ENCODE data around the gene PITPNC1.
"Not testable (repeated sequence)": the region's sequence is repeated elsewhere in the genome, so short reads cannot be mapped to it uniquely, and the experiment has no call there.

Gene PITPNC1

DNA sequence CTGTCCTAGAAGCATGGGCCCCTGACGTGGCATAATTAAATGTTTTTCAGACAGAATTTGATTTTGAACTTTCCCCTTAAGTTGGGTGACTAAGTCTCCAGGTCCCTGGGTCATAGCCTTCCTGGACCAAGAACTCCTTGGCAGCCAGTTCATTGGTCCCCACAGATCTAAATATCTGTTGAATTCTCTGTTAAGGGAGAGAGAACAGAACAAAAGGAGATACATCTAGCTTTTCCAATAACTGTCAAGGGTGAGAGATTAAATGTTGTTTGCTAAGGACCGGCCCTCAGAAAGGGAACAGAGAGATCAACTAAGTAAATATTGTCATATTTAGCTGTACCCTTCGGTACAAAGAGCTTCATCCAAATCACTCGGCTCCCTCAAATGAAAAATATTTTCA, 262.5 kb downstream of the PITPNC1 start:
- in situ Hi-C loops (cut with MboI; ENCODE audit: low sequenced_read_pairs, unreplicated experiment) = no loop called here
- TF ChIP-seq, protein P1, sequence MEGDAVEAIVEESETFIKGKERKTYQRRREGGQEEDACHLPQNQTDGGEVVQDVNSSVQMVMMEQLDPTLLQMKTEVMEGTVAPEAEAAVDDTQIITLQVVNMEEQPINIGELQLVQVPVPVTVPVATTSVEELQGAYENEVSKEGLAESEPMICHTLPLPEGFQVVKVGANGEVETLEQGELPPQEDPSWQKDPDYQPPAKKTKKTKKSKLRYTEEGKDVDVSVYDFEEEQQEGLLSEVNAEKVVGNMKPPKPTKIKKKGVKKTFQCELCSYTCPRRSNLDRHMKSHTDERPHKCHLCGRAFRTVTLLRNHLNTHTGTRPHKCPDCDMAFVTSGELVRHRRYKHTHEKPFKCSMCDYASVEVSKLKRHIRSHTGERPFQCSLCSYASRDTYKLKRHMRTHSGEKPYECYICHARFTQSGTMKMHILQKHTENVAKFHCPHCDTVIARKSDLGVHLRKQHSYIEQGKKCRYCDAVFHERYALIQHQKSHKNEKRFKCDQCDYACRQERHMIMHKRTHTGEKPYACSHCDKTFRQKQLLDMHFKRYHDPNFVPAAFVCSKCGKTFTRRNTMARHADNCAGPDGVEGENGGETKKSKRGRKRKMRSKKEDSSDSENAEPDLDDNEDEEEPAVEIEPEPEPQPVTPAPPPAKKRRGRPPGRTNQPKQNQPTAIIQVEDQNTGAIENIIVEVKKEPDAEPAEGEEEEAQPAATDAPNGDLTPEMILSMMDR (IDR thresholded peaks at IDR 0.05; ENCODE audit: borderline replicate concordance, control extremely low read depth, extremely low read depth, insufficient read depth, missing control alignments) = no peak
- DNase-seq (ENCODE audit: low spot score) = no peak

DNA sequence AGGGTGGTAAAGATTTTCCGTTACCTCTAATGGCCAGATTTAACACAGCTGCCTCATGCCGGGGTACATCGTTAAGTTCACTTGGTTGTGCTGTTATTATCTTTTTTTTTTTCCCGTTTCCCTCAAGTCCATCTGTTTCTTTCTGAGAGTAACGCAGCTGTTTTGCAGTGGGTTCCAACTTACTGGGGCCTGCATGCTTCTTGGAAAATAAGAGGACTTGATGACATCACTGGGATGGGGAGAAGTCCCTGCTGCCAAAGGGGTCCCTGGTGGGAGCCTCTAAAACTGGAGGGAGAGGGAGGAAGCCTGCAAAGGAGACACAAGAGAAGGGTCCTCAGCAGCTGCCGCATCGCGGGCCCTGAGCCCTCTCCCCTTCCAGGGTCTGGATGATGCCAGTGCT, 262.9 kb downstream of the PITPNC1 start:
- no peak for DNase-seq (ENCODE audit: low spot score)
- TF ChIP-seq, protein P1 (IDR thresholded peaks at IDR 0.05; ENCODE audit: borderline replicate concordance, control extremely low read depth, extremely low read depth, insufficient read depth, missing control alignments) = no peak
- in situ Hi-C loops (cut with MboI; ENCODE audit: low sequenced_read_pairs, unreplicated experiment) = no loop called here

DNA sequence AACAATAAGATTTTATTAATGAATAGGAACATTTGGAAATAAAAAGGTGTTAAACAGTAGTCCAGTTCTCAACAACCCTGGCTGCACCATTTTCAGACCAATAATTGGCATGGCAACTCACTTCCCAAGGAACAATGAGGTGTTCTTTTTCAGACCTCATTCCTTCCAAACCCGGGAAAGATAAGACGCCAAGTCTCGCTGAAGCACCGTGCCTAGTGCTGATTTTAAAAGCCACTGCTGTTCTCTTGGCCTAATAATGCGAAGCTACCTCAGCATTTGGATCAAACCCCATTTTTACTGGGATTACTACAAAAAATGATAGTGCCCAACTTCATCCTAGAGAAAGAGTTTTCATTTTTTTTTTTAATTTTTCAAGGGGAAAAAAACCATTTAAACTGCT, 265.4 kb downstream of the PITPNC1 start:
- DNase-seq (ENCODE audit: low spot score) = no peak
- in situ Hi-C loops (cut with MboI; ENCODE audit: low sequenced_read_pairs, unreplicated experiment) = no loop called here

DNA sequence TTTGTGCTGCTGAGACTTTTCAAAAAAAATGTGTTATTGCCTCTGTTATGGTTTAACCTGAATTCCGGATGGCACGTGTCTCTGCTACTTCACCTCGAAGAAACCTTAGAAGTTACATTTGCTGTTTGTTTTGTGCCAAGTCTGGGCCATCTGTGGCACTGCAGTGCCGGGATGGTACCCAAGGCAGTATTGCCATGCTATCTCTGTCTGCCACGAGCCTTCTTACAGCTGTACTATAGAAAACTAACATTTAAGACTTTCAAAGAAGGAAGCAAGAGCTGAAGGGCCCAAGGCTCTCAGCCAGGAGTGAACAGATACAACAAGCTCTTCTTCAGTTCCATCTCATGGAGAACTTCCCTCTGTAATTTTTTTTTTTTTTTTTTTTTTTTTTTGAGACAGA, 267.0 kb downstream of the PITPNC1 start:
- TF ChIP-seq, protein P1 (IDR thresholded peaks at IDR 0.05; ENCODE audit: borderline replicate concordance, control extremely low read depth, extremely low read depth, insufficient read depth, missing control alignments) = no peak
- in situ Hi-C loops (cut with MboI; ENCODE audit: low sequenced_read_pairs, unreplicated experiment) = no loop called here
- no peak for DNase-seq (ENCODE audit: low spot score)

More for the DNA sequence above, 265.4 kb downstream of the PITPNC1 start:
- TF ChIP-seq, protein P1 (IDR thresholded peaks at IDR 0.05; ENCODE audit: borderline replicate concordance, control extremely low read depth, extremely low read depth, insufficient read depth, missing control alignments) = no peak

DNA sequence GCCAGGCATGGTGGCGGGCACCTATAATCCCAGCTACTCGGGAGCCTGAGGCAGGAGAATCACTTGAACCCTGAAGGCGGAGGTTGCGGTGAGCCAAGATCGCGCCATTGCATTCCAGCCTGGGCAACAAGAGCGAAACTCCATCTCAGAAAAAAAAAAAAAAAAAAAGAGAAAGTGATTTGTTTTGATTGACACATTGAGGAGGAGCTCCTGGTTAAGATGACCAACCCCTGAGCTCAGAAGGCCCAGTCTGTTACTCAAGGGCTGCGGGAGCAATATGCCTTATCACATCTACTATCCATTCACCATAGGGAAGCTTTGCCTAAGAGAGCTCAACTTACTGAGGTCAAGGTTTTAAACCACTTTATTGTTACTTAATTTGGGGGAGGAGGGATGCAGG, 268.1 kb downstream of the PITPNC1 start:
- DNase-seq (ENCODE audit: low spot score); in situ Hi-C loops (cut with MboI; ENCODE audit: low sequenced_read_pairs, unreplicated experiment): not testable (repeated sequence)

DNA sequence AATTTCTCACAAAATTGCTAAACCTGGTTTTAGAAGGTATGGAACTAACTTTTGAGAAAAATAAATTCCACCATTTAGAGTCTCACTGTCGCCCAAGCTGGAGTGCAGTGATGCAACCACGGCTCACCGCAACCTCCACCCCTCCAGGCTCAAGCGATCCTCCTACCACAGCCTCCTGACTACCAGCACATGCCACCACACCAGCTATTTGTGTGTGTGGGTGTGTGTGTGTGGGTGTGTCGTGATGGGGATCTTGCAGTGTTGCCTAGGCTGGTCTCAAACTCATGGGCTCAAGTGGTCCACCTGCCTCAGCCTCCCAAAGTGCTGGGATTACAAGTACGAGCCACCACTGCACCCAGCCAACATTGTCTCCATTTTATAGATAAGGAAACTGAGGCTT, 269.4 kb downstream of the PITPNC1 start:
- no peak for DNase-seq (ENCODE audit: low spot score)
- in situ Hi-C loops (cut with MboI; ENCODE audit: low sequenced_read_pairs, unreplicated experiment) = no loop called here
- TF ChIP-seq, protein P1 (IDR thresholded peaks at IDR 0.05; ENCODE audit: borderline replicate concordance, control extremely low read depth, extremely low read depth, insufficient read depth, missing control alignments) = no peak

DNA sequence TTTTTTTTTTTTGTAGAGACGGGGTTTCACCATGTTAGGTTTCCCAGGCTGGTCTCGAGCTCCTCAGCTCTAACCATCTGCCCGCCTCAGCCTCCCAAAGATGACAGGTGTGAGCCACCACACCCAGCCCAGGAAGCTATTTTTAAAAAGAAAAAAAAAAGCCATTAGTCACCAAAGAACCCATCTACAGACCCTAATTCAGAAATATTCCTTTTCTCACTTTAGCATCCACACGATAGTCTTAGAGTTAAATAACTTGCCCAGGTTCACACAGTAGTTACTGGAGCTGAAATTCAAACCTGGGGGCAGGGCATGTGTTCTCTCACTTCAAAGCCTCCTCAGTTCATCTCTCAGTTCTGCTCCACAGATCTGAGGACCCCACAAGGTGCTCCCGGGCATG, 270.4 kb downstream of the PITPNC1 start:
- DNase-seq (ENCODE audit: low spot score) = no peak
- TF ChIP-seq, protein P1 (IDR thresholded peaks at IDR 0.05; ENCODE audit: borderline replicate concordance, control extremely low read depth, extremely low read depth, insufficient read depth, missing control alignments) = no peak
- in situ Hi-C loops (cut with MboI; ENCODE audit: low sequenced_read_pairs, unreplicated experiment) = no loop called here
